Measurements from ENCODE around the gene ARFGAP2.

GRCh38 chr11:47171856-47172255 lies 4.8 kb downstream of the ARFGAP2 start:
- no peak for TF ChIP-seq POLR2A (IDR thresholded peaks at IDR 0.05)
- no peak for TF ChIP-seq CTCF (IDR thresholded peaks at IDR 0.05)
